ENCODE measurements around the gene PGAP2. TPM values are rescaled to one million over a fixed set of nuclear protein-coding genes. Genes with fewer than 3 reads are reported as not detected.
"Not testable (repeated sequence)": the region's sequence is repeated elsewhere in the genome, so short reads cannot be mapped to it uniquely, and the experiment has no call there.

PGAP2 gene
- total RNA-seq, 1 experiment from 2014 or later, result 27.2 TPM

- no peaks in the 10 kb centered on the region for H3K27me3 Mint-ChIP-seq (ENCODE audit: insufficient read depth, unreplicated experiment)
- DNase-seq (ENCODE audit: unreplicated experiment), result no peak
- ChIA-PET POLR2A (interaction anchor here (1.0 to 6.7 kb wide), 3 partner anchors 9 to 26 kb away, joined by 3 to 51 read pairs (median 3); partner anchors contain the start of gene NUP98), CTCF (interaction anchor here (0.7 to 1.9 kb wide), 3 partner anchors 13 to 289 kb away, joined by 6 to 7 read pairs (median 7); no protein-coding TSS in a partner anchor)
- H3K4me3 Mint-ChIP-seq (ENCODE audit: unreplicated experiment), result no peak overlapping the region
- no peaks in the 10 kb centered on the region for H3K9me3 Mint-ChIP-seq (ENCODE audit: unreplicated experiment)
- no peak for TF ChIP-seq CTCF (IDR thresholded peaks at IDR 0.05; ENCODE audit: unreplicated experiment)
- peaks cover 64% of the 10 kb centered on the region for H3K36me3 Mint-ChIP-seq (ENCODE audit: insufficient read depth, unreplicated experiment)
- intact Hi-C loops (cut with micrococcal nuclease), result no loop called here
- H3K4me1 Mint-ChIP-seq (ENCODE audit: insufficient read depth, unreplicated experiment), result peaks cover 10% of the 10 kb centered on the region
- no TSS peak for BruUV-seq (replicated peaks)
- no peak overlapping the region for H3K27ac Mint-ChIP-seq (ENCODE audit: low read depth, unreplicated experiment)
Observed at GRCh38 chr11:3783611-3784010, 24.7 kb upstream of the PGAP2 start.

- H3K9me3 Mint-ChIP-seq (ENCODE audit: unreplicated experiment), result no peaks in the 10 kb centered on the region
- no peaks in the 10 kb centered on the region for H3K27me3 Mint-ChIP-seq (ENCODE audit: insufficient read depth, unreplicated experiment)
- intact Hi-C loops (cut with micrococcal nuclease), result no loop called here
- ChIA-PET CTCF (no interaction called here), POLR2A (interaction anchor here (6.7 kb wide), 1 partner anchor 9 kb away, joined by 51 read pairs; the partner anchor contains the start of gene NUP98)
- no peak overlapping the region for H3K4me3 Mint-ChIP-seq (ENCODE audit: unreplicated experiment)
- H3K4me1 Mint-ChIP-seq (ENCODE audit: insufficient read depth, unreplicated experiment), result peaks cover 14% of the 10 kb centered on the region
- H3K36me3 Mint-ChIP-seq (ENCODE audit: insufficient read depth, unreplicated experiment), result peaks cover 49% of the 10 kb centered on the region
- H3K27ac Mint-ChIP-seq (ENCODE audit: low read depth, unreplicated experiment), result peak overlapping the region; percentile 20
- no peak for TF ChIP-seq CTCF (IDR thresholded peaks at IDR 0.05; ENCODE audit: unreplicated experiment)
- DNase-seq (ENCODE audit: unreplicated experiment), result no peak
- BruUV-seq (replicated peaks), result no TSS peak
Observed at GRCh38 chr11:3786781-3787428, 21.5 kb upstream of the PGAP2 start.

GRCh38 chr11:3794387-3794786 lies 14.0 kb upstream of the PGAP2 start:
- H3K27me3 Mint-ChIP-seq (ENCODE audit: insufficient read depth, unreplicated experiment); H3K9me3 Mint-ChIP-seq (ENCODE audit: unreplicated experiment); H3K27ac Mint-ChIP-seq (ENCODE audit: low read depth, unreplicated experiment); intact Hi-C loops (cut with micrococcal nuclease); H3K4me1 Mint-ChIP-seq (ENCODE audit: insufficient read depth, unreplicated experiment); DNase-seq (ENCODE audit: unreplicated experiment); H3K4me3 Mint-ChIP-seq (ENCODE audit: unreplicated experiment); BruUV-seq (replicated peaks): not testable (repeated sequence)
- CTCF ChIA-PET, result interaction anchor here (1.4 kb wide), 1 partner anchor 18 kb away, joined by 4 read pairs; no protein-coding TSS in a partner anchor
- peaks cover 60% of the 10 kb centered on the region for H3K36me3 Mint-ChIP-seq (ENCODE audit: insufficient read depth, unreplicated experiment)
- POLR2A ChIA-PET, result interaction anchor here (0.6 to 5.4 kb wide), 3 partner anchors 11 to 35 kb away, joined by 3 to 61 read pairs (median 51); partner anchors contain the start of gene PGAP2

- Mint-ChIP-seq H3K9me3 (ENCODE audit: unreplicated experiment) (no peaks in the 10 kb centered on the region), H3K4me3 (ENCODE audit: unreplicated experiment) (peak overlapping the region; percentile 86), H3K36me3 (ENCODE audit: insufficient read depth, unreplicated experiment) (peaks cover 58% of the 10 kb centered on the region), H3K4me1 (ENCODE audit: insufficient read depth, unreplicated experiment) (peaks cover 9% of the 10 kb centered on the region), H3K27me3 (ENCODE audit: insufficient read depth, unreplicated experiment) (no peaks in the 10 kb centered on the region), H3K27ac (ENCODE audit: low read depth, unreplicated experiment) (peak overlapping the region; percentile 93)
- BruUV-seq (replicated peaks), result no TSS peak
- no peak for TF ChIP-seq CTCF (IDR thresholded peaks at IDR 0.05; ENCODE audit: unreplicated experiment)
- no peak for DNase-seq (ENCODE audit: unreplicated experiment)
- intact Hi-C loops (cut with micrococcal nuclease), result no loop called here
- POLR2A ChIA-PET, result interaction anchor here (0.7 to 5.4 kb wide), 7 partner anchors 12 to 84 kb away, joined by 3 to 61 read pairs (median 6); partner anchors contain the start of genes PGAP2 and RHOG
- CTCF ChIA-PET, result interaction anchor here (1.3 to 1.4 kb wide), 4 partner anchors 12 to 54 kb away, joined by 4 to 7 read pairs (median 4); partner anchors contain the start of gene PGAP2
Observed at GRCh38 chr11:3795131-3796001, 13.0 kb upstream of the PGAP2 start.
